GM12892 (cell line): Measurements from ENCODE around the gene CDCA7L.

Experiments
- POLR2A ChIP-seq: IDR thresholded peaks from 2 replicates; pipeline ENCODE4 v1.6.1; 2011; ENCODE audit warnings: low read depth, low read length, control low read depth
- TAF1 ChIP-seq: IDR thresholded peaks from 2 replicates; pipeline ENCODE4 v1.6.1; 2011; ENCODE audit warnings: low read depth, mild to moderate bottlenecking, control low read depth, low read length, borderline replicate concordance

- TF ChIP-seq POLR2A (no peak), TAF1 (no peak)
Measured at GRCh38 chr7:21869785-21870402, 75.8 kb downstream of the CDCA7L start.
